Endothelial cell of hepatic sinusoid (primary cell): ENCODE results near the gene SPTBN4.
"Not testable (repeated sequence)": the region's sequence is repeated elsewhere in the genome, so short reads cannot be mapped to it uniquely, and the experiment has no call there.

Experiments used
- in situ Hi-C: cut with HindIII; loops from 2 replicates; pipeline ENCODE4 v1.10.0; 2017; ENCODE audit warnings: low sequenced_read_pairs

SPTBN4 gene

DNA sequence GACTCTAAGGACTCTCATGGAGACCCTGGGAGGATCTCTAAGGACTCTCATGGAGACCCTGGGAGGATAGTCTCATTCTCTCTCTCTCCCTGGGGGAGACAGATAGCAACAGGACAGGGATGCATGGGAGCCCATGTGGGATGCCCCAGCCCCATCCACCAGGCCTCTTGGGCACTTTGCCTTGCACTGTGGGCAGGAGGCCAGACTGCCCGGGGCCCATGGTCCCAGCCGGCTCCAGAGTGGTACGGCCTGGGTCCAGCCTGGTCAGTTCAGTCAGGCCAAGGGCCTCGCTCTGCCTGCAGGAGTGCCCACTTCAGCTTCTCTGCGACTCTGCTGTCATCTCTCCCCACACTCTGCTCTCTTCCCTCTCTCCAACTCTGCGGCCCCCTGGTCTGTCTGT lies 61.3 kb downstream of the SPTBN4 start:
- in situ Hi-C loops = no loop called here

DNA sequence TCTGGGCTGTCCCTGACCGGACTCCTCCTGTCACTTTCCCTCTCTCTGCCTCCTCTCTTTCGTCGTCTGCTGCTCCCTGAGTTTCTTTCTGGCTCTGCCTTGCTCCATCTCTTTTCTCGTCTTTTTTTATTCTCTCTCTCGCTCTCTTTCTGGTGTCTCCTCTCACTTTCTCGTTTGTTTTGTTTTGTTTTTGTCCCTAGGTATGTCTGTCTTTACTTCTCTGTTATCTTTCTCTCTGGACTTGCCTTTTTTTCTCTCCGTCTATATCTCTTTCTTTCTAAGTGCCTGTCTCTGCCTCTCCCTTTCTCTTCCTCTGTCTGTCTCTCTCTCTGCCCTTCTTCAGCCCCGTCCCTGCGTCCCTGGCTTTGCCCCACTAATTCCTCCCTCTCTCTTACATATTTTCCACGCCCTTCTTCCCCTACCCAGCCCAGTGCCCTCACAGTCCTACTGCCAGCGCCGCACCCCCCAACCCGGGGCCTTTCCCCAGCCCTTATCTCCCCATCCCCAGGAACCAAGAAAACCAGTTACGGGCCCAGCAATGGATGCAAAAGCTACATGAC lies 61.8 kb downstream of the SPTBN4 start:
- in situ Hi-C loops = no loop called here

DNA sequence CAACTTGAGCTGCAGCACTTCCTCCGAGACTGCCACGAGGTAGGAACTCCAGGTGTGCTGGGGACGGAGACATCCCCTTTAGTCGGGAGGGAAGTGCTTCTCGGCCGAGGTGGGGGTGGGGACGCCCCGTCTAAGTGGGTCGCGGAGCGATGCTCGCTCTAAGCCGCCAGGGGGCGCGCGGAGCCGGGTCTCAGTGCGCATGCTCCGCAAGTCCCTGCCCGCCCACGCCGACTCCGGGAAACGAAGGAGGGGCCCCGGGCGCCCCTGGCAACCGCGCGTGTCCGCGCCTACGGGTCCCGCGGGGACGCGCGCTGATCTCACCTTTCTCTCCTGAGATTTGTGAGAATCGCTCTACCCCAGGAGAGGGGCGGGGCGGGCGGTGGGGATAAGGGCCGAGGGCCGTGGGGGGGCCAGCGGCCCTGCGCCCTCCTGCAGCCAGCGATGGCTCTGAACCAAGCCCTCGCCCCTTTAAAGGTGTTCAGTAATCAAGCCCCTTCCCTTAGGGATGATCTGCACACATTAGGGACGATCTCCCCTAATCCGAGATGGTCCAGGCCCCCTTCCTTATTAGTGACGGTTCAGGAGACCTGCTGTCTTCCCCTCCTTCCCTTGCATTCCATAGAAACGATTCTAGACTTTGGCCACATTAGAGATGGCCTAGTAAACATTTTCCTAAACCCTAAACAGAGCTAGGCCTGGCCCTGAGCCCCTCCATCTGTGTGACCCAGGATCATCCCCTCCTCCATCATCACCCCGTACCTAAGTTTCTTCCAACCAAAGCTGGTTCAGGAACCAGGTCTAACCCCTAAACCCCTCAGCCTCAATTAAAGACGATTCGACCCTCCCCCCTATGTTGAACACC lies 62.5 kb downstream of the SPTBN4 start:
- in situ Hi-C loops = no loop called here

DNA sequence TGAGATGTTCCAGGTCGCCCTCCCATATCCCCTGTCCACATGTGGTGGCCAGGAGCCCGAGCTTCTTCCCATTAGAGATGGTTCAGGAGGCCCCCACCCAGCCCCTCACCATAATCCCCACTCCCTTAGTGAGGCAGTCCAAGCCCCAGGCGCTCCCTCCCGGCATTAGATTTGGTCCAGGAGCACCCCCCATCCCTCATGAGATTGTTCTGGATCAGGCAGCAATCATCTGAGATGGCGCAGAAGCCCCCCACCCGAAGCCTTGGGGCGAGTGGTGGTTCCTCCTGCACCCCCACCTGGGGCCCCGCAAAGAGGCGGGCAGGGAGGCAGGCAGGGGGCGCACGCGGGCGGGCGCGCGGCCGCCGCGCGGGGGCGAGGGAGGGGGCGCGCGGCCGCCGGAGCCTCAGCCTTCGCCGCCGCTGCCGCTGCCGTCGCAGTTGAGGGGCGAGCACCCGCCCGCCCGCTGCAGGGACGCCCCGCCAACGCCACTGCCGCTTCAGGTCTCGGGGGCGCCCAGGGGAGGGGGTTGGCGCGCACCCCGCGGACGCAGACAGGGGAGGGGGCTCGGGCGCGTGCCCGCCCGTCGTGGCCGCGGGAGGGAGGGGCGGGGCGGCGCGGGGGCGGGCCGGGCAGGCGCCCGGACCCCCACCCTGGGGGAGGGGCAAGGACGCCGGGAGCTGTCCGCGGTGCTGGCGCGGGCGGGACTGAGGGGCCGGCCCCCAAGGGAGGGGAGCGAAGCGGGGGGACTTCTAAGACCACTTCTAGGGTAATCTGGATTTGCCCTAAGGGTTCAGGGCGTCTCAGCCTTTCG lies 63.5 kb downstream of the SPTBN4 start:
- in situ Hi-C loops = no loop called here

DNA sequence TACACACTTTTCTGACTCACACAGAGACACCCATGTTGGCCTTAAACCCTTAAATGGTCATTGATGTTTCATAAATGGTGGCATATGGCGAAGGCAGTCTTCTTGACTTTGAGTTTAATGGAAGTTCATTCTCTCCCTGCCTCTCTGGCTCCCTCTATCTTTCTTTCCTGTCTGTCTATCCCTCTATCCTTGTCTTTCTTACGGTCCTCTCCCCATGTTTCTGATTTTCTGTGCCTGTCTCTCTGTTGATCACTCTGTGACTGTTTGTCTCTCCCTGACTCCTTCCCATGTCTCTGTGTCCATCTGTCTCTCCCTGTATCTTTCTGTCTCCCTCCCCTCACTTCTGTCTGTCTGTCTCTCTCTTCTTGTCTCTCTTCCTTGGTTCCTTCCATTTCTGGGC lies 66.7 kb downstream of the SPTBN4 start:
- in situ Hi-C loops = no loop called here

DNA sequence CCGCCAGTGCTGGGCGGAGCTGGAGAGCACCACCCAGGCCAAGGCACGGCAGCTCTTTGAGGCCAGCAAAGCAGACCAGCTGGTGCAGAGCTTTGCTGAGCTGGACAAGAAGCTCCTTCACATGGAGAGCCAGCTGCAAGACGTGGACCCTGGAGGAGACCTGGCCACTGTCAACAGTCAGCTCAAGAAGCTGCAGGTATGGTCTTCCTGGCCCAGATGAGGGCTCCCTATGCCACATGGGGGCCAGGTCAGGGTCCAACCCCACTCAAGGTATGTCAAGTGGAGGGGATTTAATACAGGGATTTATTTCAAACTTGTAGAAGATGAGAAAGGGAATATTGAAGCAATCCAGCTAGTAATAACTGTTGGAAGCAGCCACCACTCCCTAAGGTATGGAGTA lies 67.3 kb downstream of the SPTBN4 start:
- in situ Hi-C loops = no loop called here

DNA sequence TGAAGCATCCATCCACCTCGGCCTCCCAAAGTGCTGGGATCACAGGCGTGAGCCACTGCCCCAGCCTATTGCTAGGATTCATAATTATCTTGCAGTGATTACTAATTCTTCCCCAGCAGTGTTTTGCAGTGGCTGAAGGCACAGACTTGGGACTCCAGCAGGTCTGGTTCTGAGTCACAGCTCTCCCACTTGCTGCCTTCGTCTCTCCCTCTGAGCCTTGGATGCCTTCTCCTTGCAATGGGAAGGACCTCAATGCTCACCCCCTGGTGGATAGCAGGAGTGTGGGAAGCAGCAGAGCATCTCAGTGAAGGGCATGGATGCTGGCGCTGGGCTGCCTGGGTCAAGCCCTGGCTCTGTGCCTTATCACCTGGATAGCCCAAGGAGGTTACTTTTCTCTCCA lies 72.3 kb downstream of the SPTBN4 start:
- in situ Hi-C loops = loop anchor here (5.0 kb wide), 1 partner anchor 58 kb away; no protein-coding TSS in a partner anchor

DNA sequence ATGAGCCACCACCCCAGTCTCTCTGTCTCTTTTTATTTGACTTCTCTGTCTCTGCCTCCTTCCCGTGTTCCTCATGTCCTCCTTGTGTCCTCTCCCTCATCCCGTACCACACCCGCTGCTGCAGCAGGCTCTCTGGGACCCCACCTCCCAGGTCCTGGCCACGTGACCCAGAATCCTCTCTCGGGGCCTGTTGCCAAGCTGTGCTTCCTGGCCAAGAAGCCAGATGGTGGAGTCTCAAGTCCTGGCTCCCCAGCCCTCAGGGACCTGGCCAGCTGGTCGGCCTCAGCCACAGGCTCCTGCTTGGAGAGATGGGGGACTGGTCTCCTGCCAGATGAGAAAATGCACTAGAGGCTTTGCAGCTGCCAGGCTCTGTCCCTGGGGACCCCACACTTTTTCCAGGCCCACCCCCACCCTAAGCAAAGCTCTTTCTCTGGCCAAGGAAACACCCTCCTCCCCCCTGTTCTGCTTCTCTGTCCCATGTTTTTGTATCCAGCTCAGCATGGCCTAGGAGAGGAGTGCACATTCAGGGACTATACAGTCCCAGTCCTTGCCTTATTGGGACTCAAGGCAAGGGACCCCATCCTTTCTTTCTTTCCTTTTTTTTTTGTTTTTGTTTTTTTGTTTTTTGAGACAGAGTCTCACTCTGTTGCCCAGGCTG lies 75.5 kb downstream of the SPTBN4 start:
- in situ Hi-C loops = no loop called here

DNA sequence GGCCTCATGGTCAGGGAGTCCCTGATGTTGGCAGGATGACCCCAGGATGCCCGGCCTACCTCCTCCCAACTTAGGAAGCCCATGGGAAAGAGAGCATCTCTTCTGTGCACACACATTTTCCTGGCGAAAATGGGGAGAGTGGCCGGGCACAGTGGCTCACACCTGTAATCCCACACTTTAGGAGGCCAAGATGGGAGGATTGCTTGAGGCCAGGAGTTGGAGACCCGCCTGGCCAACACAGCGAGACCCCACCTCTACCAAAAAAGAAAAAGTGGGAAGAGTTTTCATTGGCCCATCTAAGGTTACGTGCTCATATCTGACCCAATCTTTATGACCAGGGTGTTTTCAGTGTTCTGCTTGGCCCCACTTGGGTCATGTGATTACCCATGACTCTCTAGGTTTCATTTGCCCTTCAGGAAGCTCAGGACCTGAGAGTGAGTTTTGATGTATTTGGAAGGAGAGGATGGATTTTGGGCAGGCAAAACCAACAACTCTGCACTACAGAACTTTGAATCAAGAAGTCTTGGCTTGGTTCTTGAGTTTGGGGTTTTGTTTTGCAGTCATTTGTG lies 76.3 kb downstream of the SPTBN4 start:
- in situ Hi-C loops = no loop called here

DNA sequence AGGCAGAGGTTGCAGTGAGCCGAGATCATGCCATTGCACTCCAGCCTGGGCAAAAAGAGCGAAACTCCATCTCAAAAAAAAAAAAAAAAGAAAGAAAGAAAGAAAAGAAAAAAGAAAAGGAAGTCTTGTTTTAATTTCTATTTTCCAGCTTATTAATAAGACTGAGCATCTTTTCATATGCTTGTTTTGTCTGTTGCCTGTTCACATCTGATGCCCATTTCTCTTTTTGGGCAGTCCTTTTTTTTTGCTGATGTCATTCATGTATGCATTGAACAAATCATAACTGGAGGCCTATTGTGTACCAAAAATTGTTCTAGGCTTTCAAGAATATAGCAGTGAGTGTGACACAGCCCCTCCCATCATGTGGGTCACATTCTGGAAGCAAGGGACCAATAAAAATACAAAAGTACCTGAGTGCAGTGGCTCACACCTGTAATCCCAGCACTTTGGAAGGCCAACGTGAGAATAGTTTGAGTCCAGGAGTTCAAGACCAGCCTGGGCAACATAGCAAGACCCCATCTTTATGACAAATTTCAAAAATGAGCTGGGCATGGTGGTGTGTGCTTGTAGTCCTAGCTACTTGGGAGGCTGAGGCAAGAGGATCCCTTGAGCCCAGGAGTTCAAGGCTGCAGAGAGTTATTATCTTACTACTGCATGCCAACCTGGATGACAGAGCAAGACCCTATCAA lies 79.5 kb downstream of the SPTBN4 start:
- in situ Hi-C loops = not testable (repeated sequence)

DNA sequence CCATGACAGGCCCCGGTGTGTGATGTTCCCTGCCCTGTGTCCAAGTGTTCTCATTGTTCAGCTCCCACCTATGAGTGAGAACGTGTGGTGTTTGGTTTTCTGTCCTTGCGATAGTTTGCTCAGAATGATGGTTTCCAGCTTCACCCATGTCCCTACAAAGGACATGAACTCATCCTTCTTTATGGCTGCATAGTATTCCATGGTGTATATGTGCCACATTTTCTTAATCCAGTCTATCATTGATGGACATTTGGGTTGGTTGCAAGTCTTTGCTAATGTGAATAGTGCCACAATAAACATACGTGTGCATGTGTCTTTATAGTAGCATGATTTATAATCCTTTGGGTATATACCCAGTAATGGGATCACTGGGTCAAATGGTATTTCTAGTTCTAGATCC lies 80.4 kb downstream of the SPTBN4 start:
- in situ Hi-C loops = not testable (repeated sequence)

DNA sequence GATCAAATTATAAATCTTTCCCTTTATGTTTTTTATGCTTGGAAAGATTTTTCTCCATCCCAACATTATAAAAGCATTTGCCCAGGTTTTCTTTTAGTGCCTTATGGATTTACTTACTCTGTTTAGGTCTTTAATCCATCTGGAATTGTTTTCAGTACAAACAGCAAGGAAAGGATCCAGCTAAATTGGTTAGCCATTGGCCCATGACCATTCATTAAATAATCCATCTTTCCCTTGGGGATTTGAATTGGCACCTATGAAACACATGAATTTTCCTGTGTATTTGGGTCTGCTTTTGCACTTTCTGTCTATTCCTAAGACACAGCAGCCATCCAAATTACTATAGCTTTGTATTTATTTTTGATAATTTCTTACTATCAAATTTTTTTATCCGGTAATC lies 81.0 kb downstream of the SPTBN4 start:
- in situ Hi-C loops = no loop called here

DNA sequence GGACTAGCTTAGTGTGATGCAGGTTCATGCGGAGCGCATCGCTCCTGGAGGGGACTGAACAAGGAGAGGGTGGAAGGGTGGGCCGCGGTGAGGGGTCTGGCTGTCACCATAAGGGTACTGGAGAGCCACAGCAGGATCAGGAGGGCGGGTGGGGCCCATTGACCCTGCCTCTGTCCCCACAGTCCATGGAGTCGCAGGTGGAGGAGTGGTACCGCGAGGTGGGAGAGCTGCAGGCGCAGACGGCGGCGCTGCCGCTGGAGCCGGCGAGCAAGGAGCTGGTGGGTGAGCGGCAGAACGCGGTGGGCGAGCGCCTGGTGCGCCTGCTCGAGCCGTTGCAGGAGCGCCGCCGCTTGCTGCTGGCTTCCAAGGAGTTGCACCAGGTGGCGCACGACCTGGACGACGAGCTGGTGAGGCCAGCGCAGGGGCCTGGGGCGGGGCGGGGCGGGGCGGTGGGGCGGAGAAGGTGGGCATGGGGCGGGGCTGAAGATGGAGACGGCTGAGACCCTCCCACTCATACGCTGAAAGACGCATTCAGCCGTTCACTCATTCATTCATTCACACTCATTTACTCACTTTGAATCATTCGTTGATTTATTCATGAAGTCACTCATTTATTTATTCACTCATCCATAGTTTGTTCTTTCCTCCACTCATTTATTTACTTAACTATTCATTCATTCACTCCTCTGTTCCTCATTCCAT lies 82.4 kb downstream of the SPTBN4 start:
- in situ Hi-C loops = no loop called here

DNA sequence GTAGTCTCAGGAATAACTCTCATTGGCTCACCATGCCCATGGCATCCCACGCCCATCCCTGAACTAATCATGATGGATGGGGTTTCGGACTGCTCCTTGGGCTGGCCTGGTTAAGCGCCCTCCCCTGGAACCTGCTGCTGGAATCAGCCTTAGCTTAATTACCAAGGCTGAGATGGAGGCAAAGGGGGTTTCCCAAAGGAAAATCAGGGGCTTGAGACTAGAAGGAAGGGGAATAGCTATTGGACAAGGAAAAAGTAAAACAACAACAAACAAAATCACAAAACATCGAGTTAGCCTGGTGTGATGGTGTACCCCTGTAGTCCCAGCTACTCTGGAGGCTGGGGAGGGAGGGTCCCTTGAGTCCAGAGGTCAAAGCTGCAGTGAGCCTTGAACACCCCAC lies 84.2 kb downstream of the SPTBN4 start:
- in situ Hi-C loops = loop anchor here (5.0 kb wide), 1 partner anchor 86 kb away; no protein-coding TSS in a partner anchor

DNA sequence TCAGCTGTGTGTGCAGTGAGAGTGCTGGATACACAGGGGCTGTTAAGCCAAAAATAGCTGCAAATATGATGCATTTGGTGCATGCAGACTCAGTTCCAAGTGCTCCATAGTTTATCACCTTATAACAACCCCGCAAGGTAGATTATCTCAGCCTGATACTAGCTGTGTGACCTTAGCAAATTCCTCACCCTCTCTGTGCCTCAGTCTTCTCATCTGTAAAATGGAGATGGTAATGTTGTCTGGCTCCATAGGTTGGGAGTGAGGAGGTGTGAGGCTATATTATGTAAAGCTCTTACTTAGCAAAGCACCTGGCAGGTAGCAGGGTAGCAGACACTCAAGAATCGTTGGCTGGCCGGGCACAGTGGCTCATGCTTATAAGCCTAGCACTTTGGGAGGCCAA lies 86.0 kb downstream of the SPTBN4 start:
- in situ Hi-C loops = loop anchor here (5.0 kb wide), 1 partner anchor 84 kb away; no protein-coding TSS in a partner anchor

DNA sequence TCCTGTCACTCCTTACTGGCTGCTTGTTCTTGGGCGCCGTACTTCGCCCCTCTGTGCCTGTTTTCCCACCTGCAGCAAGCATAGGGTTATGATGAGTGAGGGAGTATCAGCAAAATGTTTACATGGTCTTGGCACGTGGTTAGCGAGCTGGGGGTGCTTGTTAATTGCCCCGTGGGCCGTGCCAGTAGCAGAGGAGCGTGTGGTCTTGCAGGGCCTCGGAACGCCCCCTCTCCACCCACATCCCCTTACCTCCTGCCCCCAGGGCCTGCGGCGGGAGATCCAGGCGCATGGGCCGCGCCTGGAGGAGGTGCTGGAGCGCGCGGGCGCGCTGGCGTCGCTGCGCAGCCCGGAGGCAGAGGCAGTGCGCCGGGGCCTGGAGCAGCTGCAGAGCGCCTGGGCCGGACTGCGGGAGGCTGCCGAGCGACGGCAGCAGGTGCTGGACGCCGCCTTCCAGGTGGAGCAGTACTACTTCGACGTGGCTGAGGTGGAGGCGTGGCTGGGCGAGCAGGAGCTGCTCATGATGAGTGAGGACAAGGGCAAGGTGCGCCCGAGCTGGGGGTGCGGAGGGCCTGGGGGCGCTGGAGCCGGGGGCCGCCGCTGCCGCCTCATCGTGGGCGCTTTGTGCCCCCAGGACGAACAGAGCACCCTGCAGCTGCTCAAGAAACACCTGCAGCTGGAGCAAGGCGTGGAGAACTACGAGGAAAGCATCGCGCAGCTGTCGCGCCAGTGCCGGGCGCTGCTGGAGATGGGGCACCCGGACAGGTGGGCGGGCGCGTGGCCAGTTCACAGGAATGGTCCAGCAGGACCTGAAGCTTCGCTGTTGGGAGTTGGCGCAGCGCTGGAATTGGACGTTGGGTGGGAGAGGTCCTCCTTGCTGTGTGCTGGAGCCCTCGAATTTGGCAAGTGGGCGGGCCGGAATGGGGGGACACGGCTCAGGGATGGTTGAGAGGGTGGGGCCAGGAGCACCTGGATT lies 87.4 kb downstream of the SPTBN4 start:
- in situ Hi-C loops = loop anchor here (5.0 kb wide), 1 partner anchor 83 kb away; no protein-coding TSS in a partner anchor

DNA sequence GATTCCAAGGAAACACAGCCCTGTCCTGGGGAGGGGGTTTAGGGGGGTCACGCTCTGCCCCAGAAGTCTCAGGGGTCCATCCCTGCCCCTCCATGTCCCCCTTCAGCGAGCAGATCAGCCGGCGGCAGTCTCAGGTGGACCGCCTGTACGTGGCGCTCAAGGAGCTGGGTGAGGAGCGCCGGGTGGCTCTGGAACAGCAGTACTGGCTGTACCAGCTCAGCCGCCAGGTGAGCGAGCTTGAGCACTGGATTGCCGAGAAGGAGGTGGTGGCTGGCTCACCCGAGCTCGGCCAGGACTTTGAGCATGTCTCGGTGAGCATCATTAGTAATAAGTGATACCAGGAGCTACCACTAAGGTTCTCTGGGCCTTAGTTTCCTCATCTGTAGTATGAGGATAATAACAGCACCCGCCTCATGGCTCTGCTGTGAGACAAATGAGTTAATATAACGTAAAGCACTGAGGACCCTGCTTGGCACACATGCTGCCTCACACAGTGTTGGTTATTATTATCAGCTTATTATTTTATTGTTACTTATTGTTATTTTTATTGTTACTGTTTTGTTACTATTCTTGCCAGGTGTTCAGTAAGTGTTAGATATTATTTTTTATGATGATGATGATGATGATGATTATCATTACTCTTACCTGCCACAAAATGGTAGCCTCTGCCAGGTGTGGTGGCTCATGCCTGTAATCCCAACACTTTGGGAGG lies 89.3 kb downstream of the SPTBN4 start:
- in situ Hi-C loops = no loop called here
